NCI-H510A (cell line): ENCODE measurements around the gene ALCAM.

Experiments used
- DNase-seq: peaks from one replicate; lab custom pipeline; 2025; lab: John Stamatoyannopoulos, UW

ALCAM gene

GRCh38 chr3:105429034-105429762 lies 62.5 kb downstream of the ALCAM start:
- no peak for DNase-seq

- DNase-seq: no peak
Observed at GRCh38 chr3:105430455-105430854, 63.7 kb downstream of the ALCAM start.

GRCh38 chr3:105431200-105431599 lies 64.5 kb downstream of the ALCAM start:
- DNase-seq: no peak

GRCh38 chr3:105435277-105435676 lies 68.6 kb downstream of the ALCAM start:
- DNase-seq: no peak

GRCh38 chr3:105436687-105437086 lies 70.0 kb downstream of the ALCAM start:
- no peak for DNase-seq

- DNase-seq: no peak
Observed at GRCh38 chr3:105440113-105440512, 73.4 kb downstream of the ALCAM start.

GRCh38 chr3:105444725-105445124 lies 78.0 kb downstream of the ALCAM start:
- no peak for DNase-seq

GRCh38 chr3:105448338-105448982 lies 81.8 kb downstream of the ALCAM start:
- no peak for DNase-seq

- DNase-seq: no peak
Observed at GRCh38 chr3:105449414-105449813, 82.7 kb downstream of the ALCAM start.

- no peak for DNase-seq
Observed at GRCh38 chr3:105456017-105456416, 89.3 kb downstream of the ALCAM start.

- DNase-seq: no peak
Observed at GRCh38 chr3:105458518-105459215, 92.0 kb downstream of the ALCAM start.

GRCh38 chr3:105459566-105460290 lies 93.0 kb downstream of the ALCAM start:
- no peak for DNase-seq

GRCh38 chr3:105463620-105464019 lies 96.9 kb downstream of the ALCAM start:
- no peak for DNase-seq

GRCh38 chr3:105465251-105465853 lies 98.6 kb downstream of the ALCAM start:
- DNase-seq: no peak

- no peak for DNase-seq
Observed at GRCh38 chr3:105466072-105466471, 99.4 kb downstream of the ALCAM start.

- DNase-seq: no peak
Observed at GRCh38 chr3:105466495-105467404, 100.0 kb downstream of the ALCAM start.

GRCh38 chr3:105470851-105471250 lies 104.1 kb downstream of the ALCAM start:
- no peak for DNase-seq

GRCh38 chr3:105473521-105474223 lies 107.0 kb downstream of the ALCAM start:
- DNase-seq: no peak

- DNase-seq: no peak
Observed at GRCh38 chr3:105480768-105481167, 114.1 kb downstream of the ALCAM start.

GRCh38 chr3:105483476-105483875 lies 116.8 kb downstream of the ALCAM start:
- DNase-seq: no peak
